ENCODE measurements around the gene LAMA5.

LAMA5 gene

GRCh38 chr20:62360854-62361798, 6.0 kb downstream of the LAMA5 start:
- no peak for DNase-seq (ENCODE audit: low read depth in 2 of 2)

- DNase-seq (ENCODE audit: low read depth in 2 of 2): no peak
These were observed 7.5 kb downstream of the LAMA5 start for GRCh38 chr20:62359491-62360121.

DNA sequence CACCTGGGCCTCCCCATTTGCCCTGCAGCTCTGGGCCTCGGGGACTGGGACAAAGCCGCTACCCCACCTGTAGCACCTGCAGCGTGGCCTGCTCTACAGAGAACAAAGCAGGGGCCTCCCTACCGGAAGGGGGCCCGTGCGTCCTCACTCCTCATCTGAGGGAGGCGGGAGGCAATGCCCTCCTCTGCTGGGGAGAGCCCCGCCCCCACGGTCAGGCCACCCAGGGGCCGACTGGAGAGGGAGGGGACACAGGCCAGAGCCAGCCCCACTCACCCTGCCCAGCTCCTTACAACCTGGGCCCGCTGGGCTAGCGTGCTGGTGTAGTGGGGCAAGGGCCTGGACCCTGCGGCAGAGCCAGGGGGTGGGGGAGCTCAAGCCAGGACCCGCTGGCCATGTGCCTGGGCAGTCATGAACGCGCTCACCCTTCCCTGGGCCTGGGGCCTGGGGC, 8.0 kb downstream of the LAMA5 start:
- DNase-seq (ENCODE audit: low read depth in 2 of 2): no peak

DNA sequence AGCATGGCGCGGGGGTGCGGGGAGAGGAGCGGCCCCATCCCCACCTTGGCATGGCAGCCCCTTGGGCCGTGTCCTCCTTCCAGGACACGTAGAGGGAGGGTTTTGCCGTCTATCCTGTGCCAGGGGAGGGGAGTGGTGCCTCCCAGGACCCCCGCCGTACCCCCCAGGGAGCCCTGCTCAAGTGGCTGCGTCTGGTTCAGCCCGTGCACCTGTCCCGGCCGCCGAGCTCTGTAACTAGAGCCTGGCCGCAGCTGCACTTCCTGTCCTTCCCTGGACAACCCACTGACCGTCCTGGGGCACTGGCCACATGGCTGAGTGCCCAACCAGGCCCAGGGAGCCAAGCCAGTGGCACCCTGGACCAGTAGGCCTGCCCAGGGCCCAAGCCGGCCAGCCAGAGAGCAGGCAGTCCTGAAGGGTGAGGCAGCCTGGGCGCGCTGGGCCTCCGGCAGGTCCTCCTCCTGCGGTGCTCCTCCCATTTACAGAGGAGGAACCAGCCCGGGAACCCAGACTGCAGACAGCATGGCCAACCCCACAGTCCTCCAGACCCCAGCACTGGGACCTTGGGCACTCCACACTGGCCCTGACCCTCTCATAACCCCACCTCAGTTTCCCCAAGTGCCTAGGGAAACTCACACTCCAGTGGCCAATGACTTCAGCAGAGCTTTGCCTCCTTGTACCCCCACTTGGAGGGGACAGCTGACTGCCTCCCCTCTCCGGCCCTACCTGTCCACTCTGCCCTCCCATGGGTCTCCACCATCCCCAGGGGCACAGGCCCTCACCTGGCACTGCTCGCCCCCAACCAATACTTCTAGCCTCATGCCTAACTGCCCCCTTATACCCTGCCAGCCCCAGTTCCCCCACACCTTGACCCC, 8.7 kb downstream of the LAMA5 start:
- no peak for DNase-seq (ENCODE audit: low read depth in 2 of 2)

DNA sequence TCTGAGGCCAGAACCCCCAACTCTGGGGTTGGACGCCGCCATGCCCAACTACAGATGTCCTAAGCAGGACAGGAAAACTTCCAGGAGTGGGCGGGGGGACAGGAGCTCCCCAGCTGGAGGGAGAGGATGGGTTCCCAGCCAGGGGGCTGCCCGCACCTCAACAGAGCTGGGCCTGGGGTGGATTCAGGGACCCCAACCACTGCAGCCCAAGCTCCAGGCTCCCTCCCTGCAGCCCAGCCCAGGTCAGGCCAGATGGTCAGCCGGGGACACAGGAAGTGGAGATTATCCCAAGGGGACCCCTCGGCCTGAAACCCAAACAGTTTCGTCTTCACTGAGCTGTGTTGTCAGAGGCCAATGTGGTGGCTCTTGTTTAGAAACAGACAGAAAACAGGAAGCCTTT, 9.4 kb downstream of the LAMA5 start:
- no peak for DNase-seq (ENCODE audit: low read depth in 2 of 2)

DNA sequence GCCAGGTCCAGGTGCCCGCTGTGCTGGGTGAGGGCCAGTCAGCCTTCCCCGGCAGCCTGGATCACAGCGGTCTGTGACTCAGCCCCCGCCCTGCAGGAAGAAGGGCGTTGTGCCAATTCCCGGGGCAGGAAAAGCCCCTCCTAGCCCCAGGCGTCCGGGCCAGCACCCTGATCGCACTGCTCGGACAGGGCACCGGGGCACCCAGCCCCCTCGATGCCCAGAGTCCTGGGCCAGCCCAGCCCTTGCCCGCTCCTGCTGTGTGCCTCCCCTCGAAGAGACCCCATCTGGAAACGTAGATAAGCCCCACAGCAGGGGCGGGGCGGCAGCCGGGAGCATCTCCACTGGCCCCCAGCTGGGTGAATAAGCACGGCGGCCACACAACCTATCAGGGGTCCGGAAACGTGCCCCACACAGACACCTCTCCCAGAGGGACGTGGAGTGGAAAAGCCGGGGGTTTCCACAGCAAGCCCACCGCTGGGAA, 9.9 kb downstream of the LAMA5 start:
- no peak for DNase-seq (ENCODE audit: low read depth in 2 of 2)

- DNase-seq (ENCODE audit: low read depth in 2 of 2): no peak
These were observed 10.4 kb downstream of the LAMA5 start for GRCh38 chr20:62356589-62357186.

DNA sequence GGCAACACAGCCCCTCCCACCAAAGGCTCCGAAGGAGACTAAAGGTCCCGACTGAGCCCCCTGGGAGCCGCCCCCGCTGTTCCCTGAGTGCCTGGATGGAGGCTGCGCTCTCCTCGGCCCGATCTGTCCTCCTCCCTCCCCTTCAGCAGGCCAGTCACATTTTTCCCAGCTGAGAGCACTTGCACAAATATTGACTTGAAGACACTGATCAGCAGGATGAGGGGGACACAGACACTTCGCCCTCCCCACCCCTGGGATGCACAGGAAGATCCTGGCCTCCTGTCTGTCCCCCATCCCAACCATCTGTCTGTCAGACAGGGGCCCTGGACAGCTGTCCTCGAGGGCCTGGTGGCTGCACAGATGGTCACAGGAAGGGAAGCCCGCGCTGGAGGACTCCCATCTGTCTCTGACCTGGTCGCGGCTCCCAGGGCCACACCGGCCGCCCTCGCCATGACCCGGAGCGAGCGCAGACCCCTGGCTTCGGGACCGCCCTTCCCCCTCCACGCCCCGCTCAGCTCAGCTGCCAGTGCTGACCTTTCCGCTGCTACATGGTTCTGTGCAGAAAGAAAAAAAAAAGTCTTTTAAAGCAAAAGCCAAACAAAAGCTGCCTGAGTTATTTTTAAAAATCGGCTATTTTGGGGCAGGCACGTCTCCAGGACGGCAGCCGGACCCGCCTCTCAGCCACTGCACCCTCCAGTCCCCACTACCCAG, 11.1 kb downstream of the LAMA5 start:
- DNase-seq (ENCODE audit: low read depth in 2 of 2): no peak

DNA sequence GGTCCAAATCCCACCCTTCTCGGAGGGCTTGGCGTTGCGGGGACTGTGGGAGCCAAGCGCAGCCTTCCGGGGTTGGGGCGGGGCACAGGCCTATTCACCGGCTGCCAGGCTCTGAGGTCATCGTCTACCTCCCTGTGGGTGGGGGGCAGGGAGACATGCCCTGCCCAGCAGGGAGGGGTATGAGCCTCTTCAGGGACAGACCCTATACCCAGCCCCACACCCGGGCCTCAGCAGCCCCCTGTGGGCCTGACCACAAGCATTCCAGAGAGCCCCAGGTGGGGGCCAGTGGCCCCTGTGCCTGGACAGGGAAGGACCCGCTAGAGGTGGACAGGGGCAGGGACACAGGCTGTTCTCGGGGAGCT, 11.6 kb downstream of the LAMA5 start:
- DNase-seq (ENCODE audit: low read depth in 2 of 2): no peak

DNA sequence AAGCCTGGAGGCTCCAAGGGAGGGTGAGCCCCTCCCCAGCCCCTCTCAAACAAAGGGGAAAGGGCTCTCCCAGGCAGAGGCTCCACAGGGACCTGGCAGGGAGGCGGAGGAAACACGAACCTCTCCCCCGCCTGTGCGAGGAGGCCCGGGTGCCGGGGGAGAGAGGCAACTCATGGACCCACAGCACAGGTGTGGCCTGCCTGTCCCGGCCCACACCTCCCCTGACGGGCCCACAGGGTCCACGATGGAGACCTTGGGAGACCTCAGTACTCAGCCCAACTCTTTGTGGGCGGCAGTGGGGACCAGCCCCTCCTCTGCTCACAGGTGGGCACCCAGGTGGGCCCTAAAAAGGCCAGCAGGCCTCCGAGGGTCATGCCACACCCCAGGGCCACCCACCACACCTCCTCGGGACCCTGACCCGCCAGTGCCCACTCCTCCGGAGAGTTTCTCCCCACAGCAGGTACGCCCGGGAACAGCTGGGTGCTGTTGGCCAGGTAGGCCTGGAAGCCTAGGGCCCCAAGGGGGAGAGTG, 12.2 kb downstream of the LAMA5 start:
- no peak for DNase-seq (ENCODE audit: low read depth in 2 of 2)

GRCh38 chr20:62354031-62354808, 12.9 kb downstream of the LAMA5 start:
- no peak for DNase-seq (ENCODE audit: low read depth in 2 of 2)

DNA sequence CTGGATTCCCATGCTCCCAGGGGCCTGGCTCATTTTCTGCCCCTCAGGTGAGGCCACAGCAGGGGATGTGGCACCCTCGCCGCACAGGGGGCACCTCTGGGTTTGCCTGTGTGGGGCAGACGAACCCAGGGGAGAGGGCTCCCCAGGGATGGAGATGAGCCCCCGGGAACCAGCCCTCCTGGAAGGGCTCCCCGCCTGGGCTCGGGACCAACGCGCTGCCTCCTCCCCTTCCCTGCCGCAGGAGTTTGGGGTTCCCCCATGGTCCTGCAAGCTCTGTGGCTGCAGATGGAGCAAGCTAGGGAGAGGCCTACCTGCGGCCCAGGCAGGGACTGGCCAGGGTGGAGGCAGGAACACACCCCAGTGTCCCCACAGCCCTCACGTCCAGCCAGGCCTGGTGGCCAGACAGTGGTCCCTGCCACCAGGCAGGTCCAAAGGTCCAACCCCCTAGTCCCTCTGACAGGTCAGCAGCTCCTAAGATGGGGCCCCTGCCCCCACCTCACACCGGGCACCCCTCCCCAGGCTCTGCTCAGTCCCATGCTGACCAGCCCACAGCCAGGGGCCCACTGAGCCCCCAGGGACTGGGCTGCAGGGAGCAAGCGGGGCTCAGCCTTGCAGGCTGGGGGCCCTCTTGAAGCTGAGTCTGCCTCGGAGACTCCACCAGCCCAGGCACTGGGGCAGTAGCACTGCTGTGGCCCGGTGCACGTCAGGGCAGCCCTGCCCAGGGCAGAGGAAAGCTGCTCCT, 13.7 kb downstream of the LAMA5 start:
- no peak for DNase-seq (ENCODE audit: low read depth in 2 of 2)

- no peak for DNase-seq (ENCODE audit: low read depth in 2 of 2)
These were observed 14.5 kb downstream of the LAMA5 start for GRCh38 chr20:62352402-62353288.

- DNase-seq (ENCODE audit: low read depth in 2 of 2): no peak
These were observed 15.4 kb downstream of the LAMA5 start for GRCh38 chr20:62351469-62352401.

- no peak for DNase-seq (ENCODE audit: low read depth in 2 of 2)
These were observed 16.3 kb downstream of the LAMA5 start for GRCh38 chr20:62350629-62351422.

GRCh38 chr20:62350098-62350628, 16.9 kb downstream of the LAMA5 start:
- no peak for DNase-seq (ENCODE audit: low read depth in 2 of 2)

Measured in fibroblast of skin of left biceps (primary cell).